B cell (primary cell): ENCODE results near the gene TIAM1. TPM values are rescaled to one million over a fixed set of nuclear protein-coding genes. Genes with fewer than 3 reads are reported as not detected.

Source experiments
- ATAC-seq: fragments of 200-7000 bp; cut with Tn5 transposase; one replicate; pipeline ENCODE4 v1.10.0; 2021; ENCODE audit warnings: low read depth, mild to moderate bottlenecking, moderate number of reproducible peaks, moderate library complexity
- CTCF ChIA-PET: fragments of 350-600 bp; sonication (Branson Sonifier 250); formaldehyde crosslinking; loops from one replicate; lab custom pipeline; 2021; ENCODE audit warnings: antibody characterized with exemption, inconsistent platforms; lab: Charles Lee
- POLR2A ChIA-PET: fragments of 350-600 bp; sonication (Branson Sonifier 250); formaldehyde crosslinking; loops from one replicate; lab custom pipeline; 2021; ENCODE audit warnings: antibody characterized with exemption; lab: Charles Lee
- DNase-seq: peaks from one replicate; pipeline ENCODE4 v3.0.0; 2013
- H2AFZ ChIP-seq: 2 replicates; pipeline ENCODE4 v1.6.1; 2012; ENCODE audit warnings: mild to moderate bottlenecking, low read depth, low read length; ENCODE audit not compliant: insufficient read depth, poor library complexity, severe bottlenecking
- H3K27ac ChIP-seq, 2 donors: 1 replicate in 1 of 2; 2 replicates in 1 of 2; pipeline ENCODE4 v1.5.1; 2012 to 2013; ENCODE audit warnings: low read length in 2 of 2, mild to moderate bottlenecking in 2 of 2, moderate library complexity in 1 of 2
- H3K27me3 ChIP-seq, 4 experiments: fragments of 200-600 bp in 1 of 4; sonication (generic) in 1 of 4; replicated peaks in 1 of 4; 1 replicate in 2 of 4; 2 replicates in 2 of 4; pipeline versions ENCODE4 v1.6.1 to v1.7.0; 2013 to 2016; ENCODE audit warnings: low read length in 3 of 4, mild to moderate bottlenecking in 2 of 4, mixed read lengths in 1 of 4, moderate library complexity in 1 of 4; ENCODE audit not compliant: insufficient read depth in 4 of 4, control insufficient read depth in 3 of 4; ENCODE audit errors: control extremely low read depth in 1 of 4
- H3K36me3 ChIP-seq, 2 experiments: replicated peaks in 1 of 2; 1 replicate in 1 of 2; 2 replicates in 1 of 2; pipeline versions ENCODE4 v1.6.1 to v1.7.1; 2013; ENCODE audit warnings: low read length in 1 of 2; ENCODE audit not compliant: insufficient read depth in 2 of 2, control insufficient read depth in 1 of 2; ENCODE audit errors: control extremely low read depth in 1 of 2, extremely low read depth in 1 of 2
- H3K4me1 ChIP-seq, 2 donors: fragments of 200-600 bp in 1 of 2; sonication (generic) in 1 of 2; 1 replicate in 1 of 2; 2 replicates in 1 of 2; pipeline versions ENCODE4 v1.5.1 to v1.6.1; 2013 to 2017; ENCODE audit warnings: low read length in 2 of 2; ENCODE audit not compliant: control insufficient read depth in 2 of 2, insufficient read depth in 2 of 2
- H3K4me2 ChIP-seq: replicated peaks from 2 replicates; pipeline ENCODE3; 2012; ENCODE audit warnings: mild to moderate bottlenecking, low read depth, low read length; ENCODE audit not compliant: poor library complexity, severe bottlenecking
- H3K4me3 ChIP-seq, 5 experiments: fragments of 200-600 bp in 1 of 5; sonication (generic) in 1 of 5; 1 replicate in 3 of 5; 2 replicates in 2 of 5; pipeline versions ENCODE4 v1.5.1 to v1.7.0; 2011 to 2016; ENCODE audit warnings: low read length in 4 of 5, mild to moderate bottlenecking in 4 of 5, low read depth in 2 of 5, control low read depth in 1 of 5, moderate library complexity in 1 of 5; ENCODE audit not compliant: insufficient read depth in 1 of 5; ENCODE audit errors: control extremely low read depth in 1 of 5, extremely low read depth in 1 of 5
- H3K79me2 ChIP-seq: fragments of 200-600 bp; sonication (generic); one replicate; pipeline ENCODE4 v1.6.0; 2016; ENCODE audit warnings: low read length; ENCODE audit not compliant: control insufficient read depth, insufficient read depth
- H3K9ac ChIP-seq: fragments of 200-600 bp; sonication (generic); 2 replicates; pipeline ENCODE4 v1.6.1; 2017; ENCODE audit warnings: mild to moderate bottlenecking, low read length, moderate library complexity
- H3K9me3 ChIP-seq, 3 donors: one replicate each; pipeline versions ENCODE4 v1.6.1 to v1.7.1; 2013; ENCODE audit warnings: low read length in 2 of 3; ENCODE audit not compliant: control insufficient read depth in 2 of 3, insufficient read depth in 1 of 3; ENCODE audit errors: control extremely low read depth in 1 of 3
- H4K20me1 ChIP-seq: 2 replicates; pipeline ENCODE4 v1.6.0; 2012; ENCODE audit warnings: mild to moderate bottlenecking, low read length; ENCODE audit not compliant: insufficient read depth, control insufficient read depth, poor library complexity, severe bottlenecking
- H3K27ac Mint-ChIP-seq: one replicate; pipeline ENCODE4 v1.8.0; 2021; ENCODE audit warnings: mixed read lengths
- H3K27me3 Mint-ChIP-seq: one replicate; pipeline ENCODE4 v1.8.0; 2021; ENCODE audit warnings: mixed read lengths
- H3K4me1 Mint-ChIP-seq: one replicate; pipeline ENCODE4 v1.8.0; 2021; ENCODE audit warnings: mixed read lengths
- H3K4me3 Mint-ChIP-seq: one replicate; pipeline ENCODE4 v1.8.0; 2021; ENCODE audit warnings: mixed read lengths
- H3K9me3 Mint-ChIP-seq: one replicate; pipeline ENCODE4 v1.8.0; 2022; ENCODE audit warnings: mixed read lengths; ENCODE audit not compliant: insufficient read depth
- CTCF ChIP-seq: fragments of 200-600 bp; IDR thresholded peaks from one replicate; pipeline ENCODE4 v1.8.0; 2022; ENCODE audit warnings: antibody characterized with exemption, mild to moderate bottlenecking
- EZH2 ChIP-seq: IDR thresholded peaks from 2 replicates; pipeline ENCODE4 v1.6.1; 2012; ENCODE audit warnings: borderline replicate concordance, low read depth, mild to moderate bottlenecking, moderate library complexity, low read length; ENCODE audit not compliant: insufficient read depth, poor library complexity, severe bottlenecking
- WGBS: methylation state at CpG from one replicate; pipeline ENCODE4 v1.1.5; 2013; ENCODE audit warnings: missing lambda C conversion rate; ENCODE audit not compliant: insufficient coverage; 5-methylcytosine and 5-hydroxymethylcytosine counted together
- intact Hi-C: fragments of 100-400 bp; cut with micrococcal nuclease; formaldehyde crosslinking; loops from one replicate; pipeline ENCODE4 v1.10.0; 2022
- polyA plus RNA-seq: library from polyadenylated mRNA; depleted of rRNA; stranded (reverse); fragments of >200 nt; gene quantifications from 2 replicates; pipeline ENCODE4 v1.2.3, GENCODE V29; 2012
- total RNA-seq, 2 donors: library from RNA; stranded (reverse); fragments of 120-200 nt in 1 of 2; gene quantifications; 1 replicate in 1 of 2; 2 replicates in 1 of 2; pipeline versions ENCODE4 v1.2.3 to v1.2.4, GENCODE V29; 2013 to 2022

TIAM1 gene
- total and polyA plus RNA-seq, 2 donors (not counting 1 experiment from before 2014, with no cell fraction given) = 0.51 to 1.0 TPM

GRCh38 chr21:31290765-31291164 is 53.3 kb downstream of the TIAM1 start:
- DNase-seq = no peak
- ChIA-PET POLR2A (no interaction called here), CTCF (no interaction called here)
- Histone ChIP-seq H3K79me2 (no peaks in the 10 kb centered on the region), H3K4me2 (no peak overlapping the region), H3K4me3 (no peak overlapping the region), H4K20me1 (no peaks in the 10 kb centered on the region), H3K9me3 (no peaks in the 10 kb centered on the region), H3K36me3 (no peaks in the 10 kb centered on the region), H3K9ac (no peak overlapping the region), H3K27me3 (no peaks in the 10 kb centered on the region), H3K4me1 (no peaks in the 10 kb centered on the region), H2AFZ (no peak overlapping the region), H3K27ac (no peak overlapping the region)
- ATAC-seq = no peak
- Mint-ChIP-seq H3K4me3 (no peak overlapping the region), H3K9me3 (peaks cover 8% of the 10 kb centered on the region), H3K27ac (no peak overlapping the region), H3K27me3 (no peaks in the 10 kb centered on the region), H3K4me1 (no peaks in the 10 kb centered on the region)
- no peak for TF ChIP-seq EZH2
- 94% methylated on average over 2 of the region's 5 CpGs for WGBS
- intact Hi-C loops = no loop called here

GRCh38 chr21:31289702-31290101 is 54.4 kb downstream of the TIAM1 start:
- no peak for TF ChIP-seq CTCF
- TF ChIP-seq EZH2 = no peak
- H3K27me3 Mint-ChIP-seq = no peaks in the 10 kb centered on the region
- H3K27ac Mint-ChIP-seq = no peak overlapping the region
- CTCF ChIA-PET = no interaction called here
- Histone ChIP-seq H4K20me1 (no peaks in the 10 kb centered on the region), H3K27ac (no peak overlapping the region), H3K4me3 (no peak overlapping the region), H2AFZ (no peak overlapping the region), H3K9ac (no peak overlapping the region), H3K4me1 (no peaks in the 10 kb centered on the region), H3K79me2 (no peaks in the 10 kb centered on the region), H3K4me2 (no peak overlapping the region), H3K36me3 (no peaks in the 10 kb centered on the region), H3K27me3 (no peaks in the 10 kb centered on the region), H3K9me3 (no peaks in the 10 kb centered on the region)
- ATAC-seq (no peak), DNase-seq (no peak)
- 76% methylated on average over 2 of the region's 4 CpGs for WGBS
- intact Hi-C loops = no loop called here
- no peak overlapping the region for H3K4me3 Mint-ChIP-seq
- POLR2A ChIA-PET = no interaction called here
- H3K4me1 Mint-ChIP-seq = no peaks in the 10 kb centered on the region
- H3K9me3 Mint-ChIP-seq = peaks cover 8% of the 10 kb centered on the region
